Measurements from ENCODE around the gene MT1H.
"Not testable (repeated sequence)": the region's sequence is repeated elsewhere in the genome, so short reads cannot be mapped to it uniquely, and the experiment has no call there.

DNA sequence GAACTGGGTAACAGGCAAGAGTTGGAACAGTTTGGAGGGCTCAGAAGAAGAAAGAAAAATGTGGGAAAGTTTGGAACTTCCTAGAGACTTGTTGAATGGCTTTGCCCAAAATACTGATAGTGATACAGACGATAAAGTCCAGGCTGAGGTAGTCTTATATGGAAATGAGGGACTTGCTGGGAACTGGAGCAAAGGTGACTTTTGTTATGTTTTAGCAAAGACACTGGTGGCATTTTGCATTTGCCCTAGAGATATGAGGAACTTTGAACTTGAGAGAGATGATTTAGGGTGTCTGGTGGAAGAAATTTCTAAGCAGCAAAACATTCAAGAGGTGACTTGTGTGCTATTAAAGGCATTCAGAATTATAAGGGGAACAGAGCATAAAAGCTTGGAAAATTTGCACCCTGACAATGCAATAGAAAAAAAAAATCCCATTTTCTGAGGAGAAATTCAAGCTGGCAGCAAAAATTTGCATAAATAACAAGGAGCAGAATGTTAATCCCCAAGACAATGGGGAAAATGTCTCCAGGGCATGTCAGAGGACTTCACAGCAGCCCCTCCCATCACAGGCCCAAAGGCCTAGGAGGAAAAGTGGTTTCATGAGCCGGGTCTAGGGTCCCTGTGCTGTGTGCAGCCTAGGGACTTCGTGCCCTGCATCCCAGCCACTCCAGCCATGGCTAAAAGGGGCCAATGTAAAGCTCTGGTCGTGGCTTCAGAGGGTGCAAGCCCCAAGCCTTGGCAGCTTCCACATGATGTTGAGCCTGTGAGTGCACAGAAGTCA, 47.8 kb upstream of the MT1H start:
- not testable (repeated sequence) for TF ChIP-seq POLR2A, CTCF, POLR2AphosphoS5, EP300 (IDR thresholded peaks at IDR 0.05)
